Measurements from ENCODE around the gene IGF1R.

Gene IGF1R

DNA sequence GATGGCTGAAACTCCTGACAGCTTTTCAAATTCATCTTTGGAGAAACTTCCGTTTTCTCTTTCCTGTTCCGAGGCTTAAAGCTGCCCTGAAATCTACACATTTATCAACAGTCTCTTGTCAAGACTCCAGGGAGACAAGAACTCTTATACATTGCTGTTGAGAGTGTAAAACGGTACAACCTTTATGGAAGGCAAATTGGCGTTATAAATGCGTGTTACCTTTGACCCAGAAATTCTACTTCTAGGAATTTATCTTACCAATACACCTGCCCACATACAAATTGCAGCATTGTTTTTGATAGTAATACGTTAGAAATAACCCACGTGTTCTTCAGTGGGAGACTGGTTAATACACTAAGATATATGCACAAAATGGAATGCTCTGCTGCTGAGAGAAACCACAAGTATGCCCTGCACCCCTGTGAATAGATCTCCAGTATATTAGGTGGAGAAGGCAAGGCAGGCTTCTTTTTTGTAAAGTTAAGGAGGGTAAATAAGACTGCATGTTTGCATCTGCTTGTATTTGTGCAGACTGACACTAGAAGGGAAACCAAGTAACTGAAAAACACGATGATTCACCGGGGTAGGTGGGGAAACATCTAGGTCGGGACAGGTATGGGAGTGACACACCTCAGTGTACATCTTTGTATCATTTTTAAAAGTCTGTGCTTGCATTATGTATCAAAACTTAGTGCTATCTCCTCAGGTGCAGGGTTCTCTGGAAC lies 97.5 kb downstream of the IGF1R start:
- no peak for DNase-seq (ENCODE audit: low read depth)

DNA sequence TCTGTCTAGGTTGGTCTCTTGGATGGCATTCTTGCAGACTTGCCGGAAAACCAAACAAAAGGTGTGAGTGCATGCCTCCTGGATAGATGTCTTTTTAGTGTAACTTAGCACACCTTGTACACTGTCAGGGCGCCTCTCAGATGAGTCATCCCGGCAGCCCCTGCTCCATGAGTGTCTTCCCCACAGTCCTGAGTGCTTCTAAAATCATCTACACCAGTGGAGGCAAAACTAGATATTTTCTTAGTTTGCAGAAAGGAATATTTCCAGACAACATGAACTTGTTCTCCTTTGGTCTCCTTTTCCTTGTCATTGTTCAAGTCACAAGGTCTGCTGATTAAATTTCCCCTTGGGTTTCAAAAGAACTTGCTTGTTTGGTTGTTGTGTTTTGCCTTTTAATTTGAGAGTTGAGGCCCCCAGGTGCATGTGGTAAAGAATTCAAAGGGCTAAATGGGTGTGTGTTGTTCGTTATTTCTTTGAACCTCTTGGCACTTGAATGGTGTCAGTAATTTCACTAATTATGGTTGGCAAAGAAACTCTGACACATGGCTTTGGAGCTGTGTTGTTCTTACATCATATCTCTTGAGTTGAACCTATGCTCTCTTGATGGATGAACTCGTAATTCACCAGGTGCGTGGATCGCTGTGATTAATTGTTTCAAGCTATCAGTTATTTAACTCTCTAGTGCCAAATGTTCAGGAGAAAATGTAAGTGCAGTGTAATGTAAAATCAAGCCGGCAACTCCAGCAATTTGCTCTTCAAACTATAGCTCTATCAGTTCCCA lies 98.2 kb downstream of the IGF1R start:
- no peak for DNase-seq (ENCODE audit: low read depth)

DNA sequence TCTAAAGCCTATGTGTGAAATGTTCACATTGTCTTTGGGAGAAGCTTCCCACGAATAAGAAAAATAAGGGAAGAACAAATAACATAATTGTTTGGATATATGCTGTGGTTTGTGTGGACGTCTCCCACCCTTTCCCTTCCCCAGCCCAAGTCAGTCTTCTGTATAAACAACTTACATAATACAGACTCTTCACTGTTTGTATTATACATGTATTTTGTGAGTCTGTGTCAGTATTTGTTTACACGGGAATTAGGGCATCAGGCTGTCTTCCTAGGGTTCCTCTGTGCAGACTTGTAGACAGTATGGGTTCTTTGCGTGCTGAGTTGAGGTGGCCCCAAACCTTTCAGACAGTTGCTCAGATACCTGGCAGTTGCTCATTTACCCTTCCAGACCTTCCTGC lies 103.4 kb downstream of the IGF1R start:
- no peak for DNase-seq (ENCODE audit: low read depth)

DNA sequence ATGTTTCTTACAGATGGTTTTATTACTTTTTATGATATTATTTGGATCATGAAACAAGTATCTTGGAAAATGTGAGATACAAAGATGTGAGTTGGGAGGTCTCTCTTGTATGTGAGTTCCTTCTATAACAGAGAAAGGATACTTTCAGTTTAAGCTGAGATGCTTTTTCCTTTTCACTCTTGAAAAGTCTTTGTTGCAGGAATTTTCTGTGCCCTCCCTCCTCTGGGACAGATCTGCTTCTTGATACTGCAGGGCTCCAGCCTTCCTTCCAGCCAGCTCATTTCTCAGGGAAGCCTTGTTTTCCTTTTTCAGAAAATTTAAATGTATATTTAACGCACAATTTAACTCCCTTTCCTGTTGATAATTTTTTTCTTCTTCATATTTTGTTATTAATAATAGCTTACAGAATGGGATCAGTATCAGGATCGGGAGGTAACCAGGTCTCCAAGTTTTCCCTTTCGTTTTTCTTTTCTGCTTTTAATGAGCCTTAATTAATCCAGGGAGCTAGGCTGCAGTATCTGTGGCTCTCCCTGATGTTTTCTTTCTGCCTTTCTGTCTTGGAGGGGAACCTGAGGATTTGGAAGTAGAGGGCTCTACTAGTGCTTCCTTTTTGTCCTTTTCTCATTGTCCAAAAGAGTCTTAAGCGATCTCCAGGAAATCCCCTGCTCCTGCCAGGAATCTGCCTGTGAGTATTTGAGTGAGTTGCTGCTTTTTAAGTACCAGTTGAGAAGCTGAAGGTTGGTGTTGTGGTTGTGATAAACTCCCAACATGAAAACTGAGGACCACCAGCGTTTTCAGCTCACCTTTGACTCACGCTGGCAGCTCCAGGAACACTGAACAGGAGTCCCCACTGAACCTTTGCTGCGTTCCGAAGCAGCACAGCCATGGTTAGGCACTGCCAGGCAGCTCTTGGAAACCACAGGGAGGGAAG lies 105.7 kb downstream of the IGF1R start:
- no peak for DNase-seq (ENCODE audit: low read depth)

DNA sequence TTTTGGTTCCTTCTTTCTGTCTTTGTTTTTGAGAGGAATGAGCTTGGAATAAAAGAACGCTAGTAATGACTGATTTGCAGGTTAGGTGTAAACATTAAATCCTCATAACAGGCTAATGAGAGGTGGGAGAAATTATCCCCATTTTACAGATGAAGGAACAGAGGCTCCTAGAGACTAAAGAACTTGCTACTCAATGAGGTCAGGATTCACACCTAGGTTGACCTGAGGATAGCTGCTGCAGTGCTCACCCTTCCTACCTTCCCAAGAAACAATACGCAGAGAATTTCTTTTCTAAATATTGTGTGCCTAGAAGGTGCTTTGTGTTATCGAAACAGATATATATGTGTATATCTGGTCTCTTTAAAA lies 106.3 kb downstream of the IGF1R start:
- DNase-seq (ENCODE audit: low read depth): no peak

GRCh38 chr15:98755138-98755537 lies 106.8 kb downstream of the IGF1R start:
- DNase-seq (ENCODE audit: low read depth): no peak

GRCh38 chr15:98755781-98756180 lies 107.4 kb downstream of the IGF1R start:
- DNase-seq (ENCODE audit: low read depth): no peak

DNA sequence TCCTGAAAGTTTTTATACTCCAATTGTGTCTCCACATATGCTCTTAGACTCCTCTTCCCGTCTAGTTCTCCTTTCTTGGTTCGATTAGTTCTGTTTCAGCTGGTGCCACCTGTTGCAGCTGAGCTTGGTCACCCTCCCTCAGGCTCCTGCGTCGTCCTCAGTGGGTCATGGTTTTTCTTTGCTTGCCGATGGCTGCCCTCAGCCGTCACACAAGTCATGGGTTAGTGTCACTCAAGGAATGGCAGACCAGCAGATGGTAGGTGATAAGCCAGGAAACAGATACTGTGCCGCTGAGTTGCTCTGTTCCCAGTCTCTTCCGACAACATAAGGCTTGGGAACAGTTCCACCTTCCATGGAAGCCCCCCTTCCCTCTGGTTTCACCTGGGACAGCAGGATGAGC lies 109.9 kb downstream of the IGF1R start:
- DNase-seq (ENCODE audit: low read depth): no peak

DNA sequence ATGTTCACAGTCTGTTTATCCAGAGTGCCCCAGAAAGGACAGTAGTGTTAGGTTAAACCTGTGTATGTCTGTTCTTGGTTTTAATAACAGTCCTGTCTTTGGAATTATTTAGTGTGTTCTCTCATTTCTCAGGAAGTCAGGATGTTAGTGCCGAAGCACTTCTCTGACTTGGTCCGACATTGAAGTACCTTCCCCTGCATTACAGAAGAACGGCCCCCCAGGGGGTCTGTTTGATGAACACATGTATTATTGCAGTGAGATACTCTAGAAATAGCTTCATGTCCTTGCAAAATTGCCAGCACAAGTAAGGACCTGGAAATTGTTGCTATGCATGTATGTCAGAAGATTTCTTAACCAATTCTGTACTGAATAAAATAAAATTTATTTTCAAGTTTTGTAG lies 110.9 kb downstream of the IGF1R start:
- DNase-seq (ENCODE audit: low read depth): no peak

GRCh38 chr15:98760112-98760826 lies 111.9 kb downstream of the IGF1R start:
- no peak for DNase-seq (ENCODE audit: low read depth)

DNA sequence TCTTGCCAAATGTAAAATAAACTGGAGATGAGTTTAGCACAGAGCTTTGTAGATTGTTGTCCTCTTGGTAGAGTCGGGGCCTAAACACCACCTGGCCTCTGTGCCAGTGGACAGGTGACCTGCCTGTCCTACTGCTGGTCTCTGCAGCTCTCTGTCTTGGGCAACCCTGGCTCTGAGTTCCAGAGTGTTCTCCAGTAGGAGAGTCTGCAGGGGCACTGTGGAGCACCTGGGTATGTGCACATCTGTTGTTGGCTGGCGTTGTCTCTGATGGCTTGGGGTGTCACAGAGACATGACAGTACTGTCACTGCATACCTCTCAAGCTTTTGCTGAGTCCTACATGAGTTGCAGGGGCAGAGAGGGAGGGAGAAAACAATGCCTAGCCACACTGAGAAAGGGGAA lies 112.6 kb downstream of the IGF1R start:
- no peak for DNase-seq (ENCODE audit: low read depth)

- no peak for DNase-seq (ENCODE audit: low read depth)
Observed at GRCh38 chr15:98763179-98763578, 114.8 kb downstream of the IGF1R start.

DNA sequence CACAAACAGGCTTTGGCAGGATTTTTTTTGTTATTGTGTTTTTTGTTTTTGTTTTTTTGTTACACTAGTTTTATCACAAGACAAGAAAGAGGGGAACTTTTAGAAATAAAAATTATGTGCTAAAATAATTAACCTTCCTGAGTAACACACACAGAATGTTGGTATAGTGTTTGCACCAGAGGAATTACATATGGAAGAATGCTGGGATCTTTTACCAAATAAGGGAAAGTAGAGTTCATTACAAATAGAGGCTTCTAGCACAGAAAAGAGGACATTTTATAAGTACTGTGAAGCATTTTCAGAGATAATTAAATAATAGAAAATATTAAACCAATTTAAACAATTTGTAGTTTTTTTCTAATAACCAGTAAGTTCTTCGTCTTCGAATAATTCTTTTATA lies 116.0 kb downstream of the IGF1R start:
- DNase-seq (ENCODE audit: low read depth): no peak

- no peak for DNase-seq (ENCODE audit: low read depth)
Observed at GRCh38 chr15:98765610-98766009, 117.3 kb downstream of the IGF1R start.

DNA sequence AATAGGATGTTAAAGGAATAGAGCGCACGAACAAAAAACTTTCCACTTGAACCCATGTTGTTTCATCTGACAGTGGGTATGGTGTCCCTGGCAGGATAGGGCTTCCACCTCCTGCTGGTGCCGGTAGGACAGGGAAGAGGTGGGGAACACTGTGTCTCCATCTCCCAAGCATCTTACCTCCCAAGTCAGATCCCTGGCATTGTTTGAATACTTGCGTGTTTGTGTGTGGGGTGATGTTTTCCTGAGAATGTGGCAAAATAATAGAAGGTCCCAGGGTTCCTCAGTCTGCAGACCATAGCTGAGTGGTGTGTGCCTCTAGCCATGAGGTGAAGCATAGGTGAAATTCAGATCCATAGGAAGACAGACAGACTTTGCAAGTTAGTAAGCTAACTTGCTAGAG lies 119.4 kb downstream of the IGF1R start:
- DNase-seq (ENCODE audit: low read depth): no peak

DNA sequence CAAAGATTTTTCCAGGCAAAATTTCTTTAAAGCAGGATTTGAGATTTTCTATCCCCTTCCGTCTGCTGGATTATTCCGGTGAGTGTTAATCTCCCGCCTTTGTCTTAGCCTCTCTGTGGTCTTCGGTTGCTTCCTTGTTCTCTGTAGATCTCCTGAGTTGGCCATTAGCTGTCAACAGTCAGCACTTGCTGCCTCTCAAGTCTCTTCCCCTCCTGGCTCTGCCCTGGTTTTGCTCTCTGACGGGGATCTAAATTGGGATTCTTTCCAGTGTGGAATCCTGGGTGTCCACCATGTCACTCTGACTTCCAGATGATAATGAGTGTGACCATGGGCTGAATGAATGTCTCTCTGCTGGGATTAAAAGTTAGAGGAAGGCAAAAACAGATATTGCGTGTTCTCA lies 121.5 kb downstream of the IGF1R start:
- no peak for DNase-seq (ENCODE audit: low read depth)

GRCh38 chr15:98770984-98771383 lies 122.6 kb downstream of the IGF1R start:
- no peak for DNase-seq (ENCODE audit: low read depth)

DNA sequence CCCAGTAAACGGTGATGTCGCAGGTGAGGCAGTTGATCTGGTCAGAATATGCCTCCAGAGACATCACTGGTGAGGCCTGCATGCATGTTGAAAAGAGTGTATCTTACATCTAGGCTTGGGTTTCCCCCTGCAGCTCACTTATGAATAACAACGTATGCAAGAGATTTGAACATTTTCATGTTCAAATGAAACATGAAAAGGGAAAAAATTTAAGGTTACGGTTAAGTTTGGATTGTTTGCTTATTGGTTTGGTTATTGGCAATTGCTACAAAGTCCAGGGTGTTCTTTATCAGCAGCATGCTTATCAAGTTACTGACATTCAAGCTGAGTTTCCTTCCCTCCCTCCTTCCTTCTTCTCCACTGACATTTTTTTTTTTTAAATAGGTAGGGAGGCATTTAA lies 123.2 kb downstream of the IGF1R start:
- no peak for DNase-seq (ENCODE audit: low read depth)

DNA sequence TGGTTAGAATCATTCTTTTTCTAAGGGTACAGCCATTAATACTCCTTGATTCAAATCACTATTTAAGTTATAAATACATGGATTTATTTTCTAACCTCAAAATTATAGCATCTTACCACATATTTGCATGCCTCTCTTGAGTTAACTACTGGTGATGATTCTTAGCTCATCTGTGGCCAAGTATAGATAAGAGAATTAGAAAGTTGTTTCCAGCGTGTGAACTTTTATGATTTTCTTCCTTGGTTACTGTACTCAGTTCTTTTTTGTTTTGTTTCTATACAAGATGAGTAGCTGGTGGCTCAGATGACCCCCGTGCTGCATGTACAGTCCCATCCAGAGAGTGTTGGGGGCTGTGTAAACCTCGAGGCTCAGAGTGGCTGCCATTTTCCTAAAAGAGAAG lies 124.6 kb downstream of the IGF1R start:
- no peak for DNase-seq (ENCODE audit: low read depth)

DNA sequence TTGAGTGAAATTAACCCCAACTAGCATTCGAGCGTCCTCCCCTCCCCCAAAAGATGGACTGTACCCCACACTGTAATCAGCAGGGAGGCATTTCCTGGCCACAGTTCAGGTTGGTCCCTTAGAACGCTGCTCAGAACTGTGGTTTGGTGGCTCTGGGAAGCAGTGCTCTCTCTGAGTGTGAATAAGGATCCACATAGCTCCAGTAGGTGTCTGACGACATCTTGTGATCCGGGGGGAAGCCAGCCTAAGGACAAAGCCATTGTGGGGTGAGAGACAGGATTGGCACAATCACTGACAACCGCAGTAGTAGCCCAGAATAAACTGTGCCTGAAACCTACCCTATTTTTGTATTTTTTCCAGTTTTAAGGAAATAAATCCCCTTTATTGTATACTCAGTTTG lies 125.3 kb downstream of the IGF1R start:
- no peak for DNase-seq (ENCODE audit: low read depth)

DNA sequence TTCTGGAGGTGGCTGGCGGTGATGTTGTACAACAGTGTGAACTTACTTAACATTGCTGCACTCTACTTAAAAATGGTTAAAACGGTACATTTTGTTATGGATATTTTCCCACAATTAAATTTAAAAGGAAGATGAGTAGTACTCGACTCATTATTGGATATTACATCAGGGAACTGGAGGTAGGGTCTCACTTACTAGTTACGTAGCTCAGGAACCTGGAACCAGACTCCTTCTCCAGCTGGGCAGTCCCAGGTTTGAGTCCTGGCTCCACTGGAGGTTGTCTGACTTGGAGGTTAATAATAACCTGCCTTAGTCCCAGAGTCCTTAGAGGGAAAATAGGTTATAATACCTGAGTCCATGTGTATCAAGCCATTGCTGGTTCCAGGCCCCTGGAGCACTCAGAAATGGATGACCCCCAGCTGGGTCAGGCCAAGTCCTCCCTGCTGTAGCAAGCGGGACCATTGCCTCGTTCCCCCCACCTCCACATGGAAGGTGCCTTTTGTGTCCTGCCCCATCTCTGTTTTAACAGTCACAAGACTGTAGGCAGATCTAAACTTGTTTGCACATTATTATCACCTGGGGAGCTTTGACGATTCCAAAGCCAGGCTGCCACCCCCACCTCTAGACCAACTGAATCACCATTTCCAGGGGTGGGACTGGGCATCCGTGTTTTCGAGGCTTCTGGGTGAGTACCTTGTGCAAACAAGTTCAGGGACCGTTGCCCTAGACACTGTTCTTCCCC lies 126.6 kb downstream of the IGF1R start:
- DNase-seq (ENCODE audit: low read depth): no peak
